Measurements from ENCODE around the gene TRIM62.

Gene TRIM62

GRCh38 chr1:33183306-33183705 is 1.5 kb upstream of the TRIM62 start:
- no peak overlapping the region for H3K9ac ChIP-seq (ENCODE audit: low read depth, low read length)
- H3K4me3 ChIP-seq (ENCODE audit: low read depth in 1 of 2, low read length in 2 of 2): no peak overlapping the region
- no peak for DNase-seq
- TF ChIP-seq CTCF (IDR thresholded peaks at IDR 0.05; ENCODE audit: borderline replicate concordance, extremely low read depth, low read length, poor library complexity, severe bottlenecking) (no peak), EZH2 (IDR thresholded peaks at IDR 0.05; ENCODE audit: borderline replicate concordance, low read depth, low read length, severe bottlenecking) (no peak)
- peaks cover 19% of the 10 kb centered on the region for H4K20me1 ChIP-seq (ENCODE audit: insufficient read depth, low read length)
- peaks cover 4% of the 10 kb centered on the region for H3K79me2 ChIP-seq (ENCODE audit: insufficient read depth, low read length)
- no peaks in the 10 kb centered on the region; the same call in 1 of the 2 replicates for H3K36me3 ChIP-seq (ENCODE audit: insufficient read depth, low read length)
- peaks cover 24% of the 10 kb centered on the region for H3K4me1 ChIP-seq (ENCODE audit: insufficient read depth, low read length)
- no peak overlapping the region for H2AFZ ChIP-seq (ENCODE audit: low read depth, low read length)
- no peak overlapping the region for H3K4me2 ChIP-seq (ENCODE audit: insufficient read depth, low read length)
- no peaks in the 10 kb centered on the region for H3K9me3 ChIP-seq (ENCODE audit: insufficient read depth, low read length, severe bottlenecking)
- H3K27ac ChIP-seq (ENCODE audit: low read length): no peak overlapping the region
- ATAC-seq (ENCODE audit: insufficient read depth, low read depth): no peak
- peaks cover 7% of the 10 kb centered on the region for H3K27me3 ChIP-seq (ENCODE audit: insufficient read depth, low read length, poor library complexity)

GRCh38 chr1:33182896-33183295 is 1.1 kb upstream of the TRIM62 start:
- ATAC-seq (ENCODE audit: insufficient read depth, low read depth): no peak
- peaks cover 5% of the 10 kb centered on the region for H3K27me3 ChIP-seq (ENCODE audit: insufficient read depth, low read length, poor library complexity)
- no peak overlapping the region for H3K9ac ChIP-seq (ENCODE audit: low read depth, low read length)
- H3K36me3 ChIP-seq (ENCODE audit: insufficient read depth, low read length): no peaks in the 10 kb centered on the region; the same call in 1 of the 2 replicates
- H3K4me3 ChIP-seq (ENCODE audit: low read depth in 1 of 2, low read length in 2 of 2): no peak overlapping the region
- no peak overlapping the region for H3K27ac ChIP-seq (ENCODE audit: low read length)
- H3K9me3 ChIP-seq (ENCODE audit: insufficient read depth, low read length, severe bottlenecking): no peaks in the 10 kb centered on the region
- peaks cover 4% of the 10 kb centered on the region for H3K79me2 ChIP-seq (ENCODE audit: insufficient read depth, low read length)
- TF ChIP-seq CTCF (IDR thresholded peaks at IDR 0.05; ENCODE audit: borderline replicate concordance, extremely low read depth, low read length, poor library complexity, severe bottlenecking) (no peak), EZH2 (IDR thresholded peaks at IDR 0.05; ENCODE audit: borderline replicate concordance, low read depth, low read length, severe bottlenecking) (no peak)
- peaks cover 22% of the 10 kb centered on the region for H4K20me1 ChIP-seq (ENCODE audit: insufficient read depth, low read length)
- H3K4me2 ChIP-seq (ENCODE audit: insufficient read depth, low read length): no peak overlapping the region
- no peak overlapping the region for H2AFZ ChIP-seq (ENCODE audit: low read depth, low read length)
- peaks cover 24% of the 10 kb centered on the region for H3K4me1 ChIP-seq (ENCODE audit: insufficient read depth, low read length)
- DNase-seq: no peak

- Histone ChIP-seq H2AFZ (ENCODE audit: low read depth, low read length) (no peak overlapping the region; the same call in 1 of the 2 replicates), H3K9me3 (ENCODE audit: insufficient read depth, low read length, severe bottlenecking) (no peaks in the 10 kb centered on the region), H3K4me2 (ENCODE audit: insufficient read depth, low read length) (peak overlapping the region; percentile 100), H3K4me3 (ENCODE audit: low read depth in 1 of 2, low read length in 2 of 2) (peak overlapping the region in 1 of 2 experiments; percentile 89; a peak in 2 of 4 replicates), H3K4me1 (ENCODE audit: insufficient read depth, low read length) (peaks cover 24% of the 10 kb centered on the region), H3K27ac (ENCODE audit: low read length) (no peak overlapping the region), H3K36me3 (ENCODE audit: insufficient read depth, low read length) (no peaks in the 10 kb centered on the region; the same call in 1 of the 2 replicates), H3K27me3 (ENCODE audit: insufficient read depth, low read length, poor library complexity) (peaks cover 5% of the 10 kb centered on the region), H4K20me1 (ENCODE audit: insufficient read depth, low read length) (peaks cover 25% of the 10 kb centered on the region), H3K79me2 (ENCODE audit: insufficient read depth, low read length) (peaks cover 4% of the 10 kb centered on the region), H3K9ac (ENCODE audit: low read depth, low read length) (peak overlapping the region; percentile 58; the same call in 1 of the 2 replicates)
- DNase-seq (no peak), ATAC-seq (ENCODE audit: insufficient read depth, low read depth) (no peak)
- TF ChIP-seq EZH2 (IDR thresholded peaks at IDR 0.05; ENCODE audit: borderline replicate concordance, low read depth, low read length, severe bottlenecking) (no peak), CTCF (IDR thresholded peaks at IDR 0.05; ENCODE audit: borderline replicate concordance, extremely low read depth, low read length, poor library complexity, severe bottlenecking) (no peak)
Observed at GRCh38 chr1:33182401-33182841, 578 bp upstream of the TRIM62 start.

Measured in DND-41 (cell line).